Measurements from ENCODE around the gene CTNNA3.

Gene CTNNA3

GRCh38 chr10:67663449-67664087 is 32.4 kb downstream of the CTNNA3 start:
- no peaks in the 10 kb centered on the region for H3K9me3 ChIP-seq (ENCODE audit: insufficient read depth, low read depth, low read length)
- no peaks in the 10 kb centered on the region for H3K27me3 ChIP-seq (ENCODE audit: insufficient read depth, low read length, poor library complexity, severe bottlenecking)
- no peak overlapping the region for H3K9ac ChIP-seq (ENCODE audit: low read depth, low read length, poor library complexity, severe bottlenecking)
- no peaks in the 10 kb centered on the region for H4K20me1 ChIP-seq (ENCODE audit: insufficient read depth, low read length, poor library complexity, severe bottlenecking)
- H3K4me1 ChIP-seq (ENCODE audit: insufficient read depth, low read length, poor library complexity, severe bottlenecking), result no peaks in the 10 kb centered on the region
- H2AFZ ChIP-seq (ENCODE audit: low read length), result no peak overlapping the region
- no peak overlapping the region for H3K4me2 ChIP-seq (ENCODE audit: low read depth, low read length, poor library complexity, severe bottlenecking)
- H3K79me2 ChIP-seq (ENCODE audit: insufficient read depth, low read length), result no peaks in the 10 kb centered on the region
- H3K4me3 ChIP-seq (ENCODE audit: low read length, poor library complexity, severe bottlenecking), result no peak overlapping the region
- H3K36me3 ChIP-seq (ENCODE audit: insufficient read depth, low read length), result no peaks in the 10 kb centered on the region
- H3F3A ChIP-seq (ENCODE audit: low read depth), result no peaks in the 10 kb centered on the region
- no peaks in the 10 kb centered on the region for H3K9me2 ChIP-seq (replicated peaks; ENCODE audit: low read depth, low read length)
- TF ChIP-seq CTCF (conservative IDR thresholded peaks at IDR 0.05; ENCODE audit: low read length), result no peak
- TF ChIP-seq EZH2phosphoT487 (IDR thresholded peaks at IDR 0.05; ENCODE audit: borderline replicate concordance), result no peak

GRCh38 chr10:67662415-67662814 is 33.6 kb downstream of the CTNNA3 start:
- Histone ChIP-seq H3K4me2 (ENCODE audit: low read depth, low read length, poor library complexity, severe bottlenecking) (no peak overlapping the region), H3K79me2 (ENCODE audit: insufficient read depth, low read length) (no peaks in the 10 kb centered on the region), H4K20me1 (ENCODE audit: insufficient read depth, low read length, poor library complexity, severe bottlenecking) (no peaks in the 10 kb centered on the region), H3K27me3 (ENCODE audit: insufficient read depth, low read length, poor library complexity, severe bottlenecking) (no peaks in the 10 kb centered on the region), H3K9me3 (ENCODE audit: insufficient read depth, low read depth, low read length) (no peaks in the 10 kb centered on the region), H3K4me1 (ENCODE audit: insufficient read depth, low read length, poor library complexity, severe bottlenecking) (no peaks in the 10 kb centered on the region), H3K4me3 (ENCODE audit: low read length, poor library complexity, severe bottlenecking) (no peak overlapping the region), H3K36me3 (ENCODE audit: insufficient read depth, low read length) (no peaks in the 10 kb centered on the region), H3K9me2 (replicated peaks; ENCODE audit: low read depth, low read length) (no peaks in the 10 kb centered on the region), H3K9ac (ENCODE audit: low read depth, low read length, poor library complexity, severe bottlenecking) (no peak overlapping the region), H3F3A (ENCODE audit: low read depth) (no peaks in the 10 kb centered on the region), H2AFZ (ENCODE audit: low read length) (no peak overlapping the region)
- TF ChIP-seq CTCF (conservative IDR thresholded peaks at IDR 0.05; ENCODE audit: low read length), result no peak
- TF ChIP-seq EZH2phosphoT487 (IDR thresholded peaks at IDR 0.05; ENCODE audit: borderline replicate concordance), result no peak

GRCh38 chr10:67659497-67659896 is 36.5 kb downstream of the CTNNA3 start:
- Histone ChIP-seq H3K4me1 (ENCODE audit: insufficient read depth, low read length, poor library complexity, severe bottlenecking) (no peaks in the 10 kb centered on the region), H3F3A (ENCODE audit: low read depth) (no peaks in the 10 kb centered on the region), H2AFZ (ENCODE audit: low read length) (no peak overlapping the region), H3K9me3 (ENCODE audit: insufficient read depth, low read depth, low read length) (no peaks in the 10 kb centered on the region), H3K9me2 (replicated peaks; ENCODE audit: low read depth, low read length) (no peaks in the 10 kb centered on the region), H3K79me2 (ENCODE audit: insufficient read depth, low read length) (no peaks in the 10 kb centered on the region), H4K20me1 (ENCODE audit: insufficient read depth, low read length, poor library complexity, severe bottlenecking) (no peaks in the 10 kb centered on the region), H3K4me2 (ENCODE audit: low read depth, low read length, poor library complexity, severe bottlenecking) (no peak overlapping the region), H3K4me3 (ENCODE audit: low read length, poor library complexity, severe bottlenecking) (no peak overlapping the region), H3K9ac (ENCODE audit: low read depth, low read length, poor library complexity, severe bottlenecking) (no peak overlapping the region), H3K36me3 (ENCODE audit: insufficient read depth, low read length) (no peaks in the 10 kb centered on the region), H3K27me3 (ENCODE audit: insufficient read depth, low read length, poor library complexity, severe bottlenecking) (peaks cover 6% of the 10 kb centered on the region)
- TF ChIP-seq EZH2phosphoT487 (IDR thresholded peaks at IDR 0.05; ENCODE audit: borderline replicate concordance), result no peak
- no peak for TF ChIP-seq CTCF (conservative IDR thresholded peaks at IDR 0.05; ENCODE audit: low read length)
